Thyroid gland (tissue), 4 donors: ENCODE results near the gene WDR13. TPM values are rescaled to one million over a fixed set of nuclear protein-coding genes. Genes with fewer than 3 reads are reported as not detected.
A peak's percentile ranks its signal among the peaks of the same experiment; 100 is the strongest.

Source experiments
- DNase-seq, 2 donors: peaks; one replicate each; pipeline ENCODE4 v3.0.0-alpha.2; 2019
- H3K27ac ChIP-seq, 3 donors: fragments of 200-600 bp; sonication (generic); 1 replicate in 2 of 3; 2 replicates in 1 of 3; pipeline ENCODE4 v1.5.1; 2016 to 2019; ENCODE audit warnings: mild to moderate bottlenecking in 1 of 3, moderate library complexity in 1 of 3
- H3K27me3 ChIP-seq: fragments of 200-600 bp; sonication (generic); one replicate; pipeline ENCODE4 v1.5.1; 2019
- H3K36me3 ChIP-seq, 2 donors: fragments of 200-600 bp; sonication (generic); one replicate each; pipeline ENCODE4 v1.5.1; 2016 to 2019
- H3K4me1 ChIP-seq, 2 donors: fragments of 200-600 bp; sonication (generic); one replicate each; pipeline ENCODE4 v1.5.1; 2017 to 2019
- H3K4me3 ChIP-seq, 3 donors: fragments of 200-600 bp; sonication (generic); replicated peaks in 1 of 3; 1 replicate in 2 of 3; 2 replicates in 1 of 3; pipeline ENCODE4 v1.5.1; 2016; ENCODE audit warnings: mild to moderate bottlenecking in 1 of 3
- H3K9me3 ChIP-seq: fragments of 200-600 bp; sonication (generic); one replicate; pipeline ENCODE4 v1.5.1; 2017
- POLR2A ChIP-seq, 2 donors: fragments of 450-650 bp; IDR thresholded peaks; one replicate each; pipeline ENCODE4 v1.6.1; 2017; ENCODE audit warnings: antibody characterized with exemption in 2 of 2, mild to moderate bottlenecking in 2 of 2, moderate library complexity in 1 of 2
- WGBS, 2 donors: methylation state at CpG; one replicate each; pipeline ENCODE4 v1.1.5; 2017; 5-methylcytosine and 5-hydroxymethylcytosine counted together
- intact Hi-C: fragments of 100-400 bp; cut with DNase I; formaldehyde crosslinking; loops from one replicate; pipeline ENCODE4 v1.15.1; 2023
- total RNA-seq, 4 donors: library from RNA; depleted of rRNA; stranded (reverse); fragments of >200 nt; gene quantifications; one replicate each; pipeline ENCODE4 v1.2.3, GENCODE V29; 2016
- TF ChIP-seq, protein P1 (sequence below), 6 experiments: fragments of 200-600 bp in 3 of 6; fragments of 450-650 bp in 3 of 6; sonication (generic) in 3 of 6; IDR thresholded peaks; one replicate each; pipeline ENCODE4 v1.5.1; 2016 to 2019; ENCODE audit warnings: antibody characterized with exemption in 6 of 6, mild to moderate bottlenecking in 2 of 6, inconsistent platforms in 1 of 6, moderate library complexity in 1 of 6

WDR13 gene
- total RNA-seq, 4 donors from 2014 or later: 134 to 181 (median 171) TPM

DNA sequence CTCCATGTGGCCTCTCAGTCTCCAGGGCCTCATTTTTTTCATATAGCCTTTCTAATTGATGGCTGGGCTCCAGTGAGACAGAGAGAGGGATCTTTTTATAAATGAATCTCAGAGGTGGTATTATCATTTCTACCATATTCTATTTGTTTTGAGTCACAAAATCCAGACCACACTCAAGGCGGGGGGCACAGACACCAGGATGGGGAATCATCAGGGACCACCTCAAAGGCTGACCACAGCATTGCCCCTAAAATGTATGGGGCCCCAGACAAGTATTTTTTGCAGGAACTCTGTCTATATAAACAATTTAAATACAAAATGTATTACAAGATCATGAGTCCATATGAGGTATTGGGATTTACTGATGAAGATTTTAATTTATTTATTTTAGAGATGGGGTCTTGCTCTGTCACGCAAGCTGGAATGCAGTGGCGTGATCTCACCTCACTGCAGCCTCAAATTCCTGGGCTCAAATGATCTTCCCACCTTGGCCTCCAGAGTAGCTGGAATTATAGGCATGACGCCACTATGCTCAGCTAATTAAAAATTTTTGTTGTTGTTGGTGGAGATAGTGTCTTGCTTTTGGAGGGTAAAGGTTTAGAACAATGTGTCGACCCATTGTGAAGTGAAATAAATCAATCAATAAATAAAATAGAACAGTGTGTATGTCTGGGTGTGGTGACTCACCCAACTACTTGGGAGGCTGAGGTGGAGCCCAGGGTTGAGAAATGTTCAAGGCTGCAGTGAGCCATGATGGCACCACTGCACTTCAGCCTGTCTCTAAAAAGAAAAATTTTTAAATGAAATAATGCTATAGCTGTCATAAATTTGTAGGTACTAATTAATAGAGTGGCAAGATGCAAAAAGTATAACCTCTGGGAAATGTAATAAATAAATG lies 29.4 kb downstream of the WDR13 start:
- no peaks in the 10 kb centered on the region for H3K36me3 ChIP-seq
- 87 to 91% methylated on average over 5 of the region's 5 CpGs for WGBS, 2 donors
- H3K4me3 ChIP-seq: no peak overlapping the region
- intact Hi-C loops: no loop called here
- TF ChIP-seq, protein P1, sequence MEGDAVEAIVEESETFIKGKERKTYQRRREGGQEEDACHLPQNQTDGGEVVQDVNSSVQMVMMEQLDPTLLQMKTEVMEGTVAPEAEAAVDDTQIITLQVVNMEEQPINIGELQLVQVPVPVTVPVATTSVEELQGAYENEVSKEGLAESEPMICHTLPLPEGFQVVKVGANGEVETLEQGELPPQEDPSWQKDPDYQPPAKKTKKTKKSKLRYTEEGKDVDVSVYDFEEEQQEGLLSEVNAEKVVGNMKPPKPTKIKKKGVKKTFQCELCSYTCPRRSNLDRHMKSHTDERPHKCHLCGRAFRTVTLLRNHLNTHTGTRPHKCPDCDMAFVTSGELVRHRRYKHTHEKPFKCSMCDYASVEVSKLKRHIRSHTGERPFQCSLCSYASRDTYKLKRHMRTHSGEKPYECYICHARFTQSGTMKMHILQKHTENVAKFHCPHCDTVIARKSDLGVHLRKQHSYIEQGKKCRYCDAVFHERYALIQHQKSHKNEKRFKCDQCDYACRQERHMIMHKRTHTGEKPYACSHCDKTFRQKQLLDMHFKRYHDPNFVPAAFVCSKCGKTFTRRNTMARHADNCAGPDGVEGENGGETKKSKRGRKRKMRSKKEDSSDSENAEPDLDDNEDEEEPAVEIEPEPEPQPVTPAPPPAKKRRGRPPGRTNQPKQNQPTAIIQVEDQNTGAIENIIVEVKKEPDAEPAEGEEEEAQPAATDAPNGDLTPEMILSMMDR (IDR thresholded peaks at IDR 0.05): no peak
- no peak for TF ChIP-seq POLR2A (IDR thresholded peaks at IDR 0.05)
- H3K4me1 ChIP-seq: no peaks in the 10 kb centered on the region
- DNase-seq: no peak
- no peaks in the 10 kb centered on the region for H3K9me3 ChIP-seq
- no peaks in the 10 kb centered on the region for H3K27me3 ChIP-seq
- H3K27ac ChIP-seq: no peak overlapping the region

DNA sequence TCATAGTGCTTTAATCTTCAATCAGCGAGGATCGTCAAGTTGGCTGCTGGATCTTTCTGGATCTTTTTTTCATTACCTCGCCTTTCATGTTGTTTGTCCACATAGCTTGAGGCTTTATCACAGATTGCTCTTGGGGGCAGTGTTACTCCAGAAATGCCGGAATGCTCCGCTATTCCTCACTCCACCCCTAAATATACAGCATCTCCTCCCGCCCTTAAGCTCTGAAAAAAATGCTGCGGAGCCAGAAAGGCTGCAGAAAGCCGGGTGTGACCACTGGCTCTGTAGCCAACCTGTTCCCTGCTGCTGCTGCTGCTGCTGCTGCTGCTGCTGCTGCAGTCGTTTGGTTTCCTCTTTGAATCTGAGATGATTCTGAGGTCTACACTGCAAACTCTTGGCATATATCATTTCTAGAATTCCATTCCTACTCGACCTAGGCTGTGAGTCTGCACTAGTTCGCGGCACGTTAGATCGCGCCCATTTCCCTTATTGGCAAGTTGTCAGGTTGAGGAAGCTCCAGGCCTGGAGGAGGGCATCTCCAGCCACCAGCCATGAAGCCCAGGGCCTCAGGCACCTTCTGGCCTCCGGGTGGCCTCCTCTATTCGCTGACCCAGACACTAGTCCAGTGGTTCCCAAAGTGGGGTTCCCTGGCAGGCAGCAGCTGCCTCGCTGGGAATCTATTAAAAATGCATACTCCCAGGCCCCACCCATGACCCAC lies 34.2 kb downstream of the WDR13 start:
- peak; percentile 70 to 85 for DNase-seq
- TF ChIP-seq, protein P1 (IDR thresholded peaks at IDR 0.05): peak in 4 of 6 experiments; percentile 47 to 74 (median 68)
- TF ChIP-seq POLR2A (IDR thresholded peaks at IDR 0.05): no peak
- H3K27ac ChIP-seq: no peak overlapping the region
- no peaks in the 10 kb centered on the region for H3K4me1 ChIP-seq
- 0 to 7% methylated on average over 12 to 13 of the region's 18 CpGs for WGBS, 2 donors
- intact Hi-C loops: no loop called here
- H3K27me3 ChIP-seq: no peaks in the 10 kb centered on the region
- no peak overlapping the region for H3K4me3 ChIP-seq
- H3K36me3 ChIP-seq: no peaks in the 10 kb centered on the region
- no peaks in the 10 kb centered on the region for H3K9me3 ChIP-seq

DNA sequence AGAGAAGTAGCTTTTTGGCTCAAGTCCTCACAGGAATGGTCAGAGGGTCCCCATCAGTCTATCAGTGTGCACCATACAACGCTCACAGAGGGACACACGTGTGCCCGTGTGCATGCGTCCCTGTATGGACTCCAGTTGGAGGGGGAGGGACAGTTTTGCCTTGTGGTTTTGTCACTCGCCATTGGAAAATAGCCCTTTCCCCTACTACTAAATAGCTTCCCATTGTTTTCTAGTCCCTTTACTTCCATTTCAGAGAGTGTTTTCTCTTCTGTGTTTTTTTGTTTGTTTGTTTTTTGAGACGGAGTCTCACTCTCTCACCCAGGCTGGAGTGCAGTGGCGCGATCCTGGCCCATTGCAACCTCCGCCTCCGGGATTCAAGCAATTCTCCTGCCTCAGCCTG lies 34.9 kb downstream of the WDR13 start:
- intact Hi-C loops: no loop called here
- no peak for DNase-seq

DNA sequence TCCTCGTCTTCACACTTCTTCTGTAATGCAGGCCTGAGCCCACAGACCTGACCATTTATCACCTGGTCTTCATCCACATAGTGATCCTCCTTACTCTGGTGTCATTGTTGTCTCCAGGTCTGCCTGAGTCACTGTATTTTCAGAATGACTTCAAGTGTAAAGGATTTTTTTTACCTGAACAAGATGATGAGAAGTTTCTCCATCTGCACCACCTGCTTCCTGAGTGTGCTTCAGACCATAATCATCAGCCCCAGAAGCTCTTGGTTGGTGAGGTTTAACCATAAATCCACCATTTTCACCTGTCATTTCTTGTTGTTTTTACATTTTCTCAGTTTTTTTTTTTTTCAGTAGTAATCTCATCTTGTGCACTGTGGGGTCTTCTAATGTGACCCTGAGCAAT lies 39.0 kb downstream of the WDR13 start:
- TF ChIP-seq, protein P1 (IDR thresholded peaks at IDR 0.05): no peak
- TF ChIP-seq POLR2A (IDR thresholded peaks at IDR 0.05): no peak
- intact Hi-C loops: no loop called here
- DNase-seq: no peak
- Histone ChIP-seq H3K4me3 (no peak overlapping the region), H3K36me3 (no peaks in the 10 kb centered on the region), H3K9me3 (no peaks in the 10 kb centered on the region), H3K27ac (no peak overlapping the region), H3K27me3 (no peaks in the 10 kb centered on the region), H3K4me1 (no peaks in the 10 kb centered on the region)
- WGBS, 2 donors: 79 to 85% methylated on average over 1 of the region's 1 CpG

More for the DNA sequence above, 34.9 kb downstream of the WDR13 start:
- TF ChIP-seq, protein P1 (IDR thresholded peaks at IDR 0.05): no peak
- no peak for TF ChIP-seq POLR2A (IDR thresholded peaks at IDR 0.05)
- Histone ChIP-seq H3K36me3 (no peaks in the 10 kb centered on the region), H3K27me3 (no peaks in the 10 kb centered on the region), H3K27ac (no peak overlapping the region), H3K4me1 (no peaks in the 10 kb centered on the region), H3K9me3 (no peaks in the 10 kb centered on the region), H3K4me3 (no peak overlapping the region)
- WGBS, 2 donors: 86 to 88% methylated on average over 10 of the region's 10 CpGs

DNA sequence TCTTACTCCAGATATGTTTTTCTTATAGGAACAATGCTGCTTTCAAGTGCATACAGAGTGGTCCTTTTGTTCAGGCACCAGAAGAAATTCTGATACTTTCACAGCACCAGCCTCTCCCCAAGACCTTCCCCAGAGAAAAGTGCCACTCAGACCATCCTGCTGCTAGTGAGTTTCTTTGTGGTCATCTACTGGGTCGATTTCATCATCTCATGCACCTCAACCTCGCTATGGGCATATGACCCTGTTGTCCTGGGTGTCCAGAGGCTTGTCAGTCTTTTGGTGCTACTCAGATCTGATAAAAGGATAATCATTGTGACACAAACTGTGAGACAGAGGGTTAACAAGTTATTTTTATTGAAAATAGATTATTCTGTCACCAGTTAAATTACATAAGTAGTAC lies 39.5 kb downstream of the WDR13 start:
- Histone ChIP-seq H3K27ac (no peak overlapping the region), H3K27me3 (no peaks in the 10 kb centered on the region), H3K9me3 (no peaks in the 10 kb centered on the region), H3K4me3 (no peak overlapping the region), H3K4me1 (no peaks in the 10 kb centered on the region), H3K36me3 (no peaks in the 10 kb centered on the region)
- 67 to 76% methylated on average over 2 of the region's 2 CpGs for WGBS, 2 donors
- TF ChIP-seq, protein P1 (IDR thresholded peaks at IDR 0.05): no peak
- no peak for DNase-seq
- intact Hi-C loops: no loop called here
